SK-N-SH (cell line): ENCODE data around the gene SLC16A12. TPM values are rescaled to one million over a fixed set of nuclear protein-coding genes. Genes with fewer than 3 reads are reported as not detected.

Experiments
- CTCF ChIA-PET: fragments of 300-600, 350-600 bp; formaldehyde crosslinking; extraction: SDS; loops from one replicate; lab custom pipeline; 2021; lab: Yijun Ruan, JAX
- POLR2A ChIA-PET: fragments of 350-600 bp; sonication (Branson Sonifier 250); formaldehyde crosslinking; extraction: SDS; loops from one replicate; lab custom pipeline; 2020; ENCODE audit warnings: antibody characterized with exemption, inconsistent platforms; lab: Yijun Ruan, JAX
- DNase-seq: peaks from one replicate; pipeline ENCODE4 v3.0.0; 2012
- H2AFZ ChIP-seq: fragments of 200-600 bp; sonication (generic); 2 replicates; pipeline ENCODE4 v1.8.1; 2016; ENCODE audit warnings: antibody characterized with exemption, mild to moderate bottlenecking, low read depth
- H3F3A ChIP-seq: fragments of 200-600 bp; sonication (generic); replicated peaks from 2 replicates; pipeline ENCODE3; 2016; ENCODE audit warnings: antibody characterized with exemption, mild to moderate bottlenecking; ENCODE audit not compliant: insufficient read depth
- H3K27ac ChIP-seq, 2 experiments: fragments of 200-500 bp in 1 of 2; fragments of 200-600 bp in 1 of 2; sonication (Bioruptor generic) in 1 of 2; sonication (generic), shearing (Covaris generic) in 1 of 2; 2 replicates each; pipeline versions ENCODE4 v1.5.1 to v1.6.1; 2014 to 2016; ENCODE audit warnings: low read depth in 2 of 2, inconsistent platforms in 1 of 2, low read length in 1 of 2, mild to moderate bottlenecking in 1 of 2, mixed read lengths in 1 of 2
- H3K27me3 ChIP-seq: fragments of 200-600 bp; sonication (generic), shearing (Covaris generic); 2 replicates; pipeline ENCODE4 v1.6.1; 2016; ENCODE audit warnings: mixed run types; ENCODE audit not compliant: insufficient read depth
- H3K36me3 ChIP-seq, 2 experiments: fragments of 200-500 bp in 1 of 2; fragments of 200-600 bp in 1 of 2; sonication (Bioruptor generic) in 1 of 2; sonication (generic) in 1 of 2; replicated peaks in 1 of 2; 2 replicates each; pipeline versions ENCODE3 to v1.5.1; 2014 to 2016; ENCODE audit warnings: low read length in 1 of 2, mild to moderate bottlenecking in 1 of 2; ENCODE audit not compliant: insufficient read depth in 2 of 2, control insufficient read depth in 1 of 2
- H3K4me1 ChIP-seq, 2 experiments: fragments of 200-500 bp in 1 of 2; fragments of 200-600 bp in 1 of 2; sonication (Bioruptor generic) in 1 of 2; sonication (generic), shearing (Covaris generic) in 1 of 2; 2 replicates each; pipeline versions ENCODE4 v1.5.1 to v1.6.1; 2014 to 2016; ENCODE audit warnings: low read depth in 1 of 2, low read length in 1 of 2, mixed run types in 1 of 2; ENCODE audit not compliant: insufficient read depth in 2 of 2, control insufficient read depth in 1 of 2
- H3K4me2 ChIP-seq: fragments of 200-600 bp; sonication (generic), shearing (Covaris generic); 2 replicates; pipeline ENCODE4 v1.6.1; 2017; ENCODE audit warnings: mixed run types
- H3K4me3 ChIP-seq, 2 experiments: fragments of 200-500 bp in 1 of 2; fragments of 200-600 bp in 1 of 2; sonication (Bioruptor generic) in 1 of 2; sonication (generic), shearing (Covaris generic) in 1 of 2; 2 replicates each; pipeline versions ENCODE4 v1.5.1 to v1.8.1; 2014 to 2016; ENCODE audit warnings: low read depth in 2 of 2, inconsistent platforms in 1 of 2, low read length in 1 of 2, mild to moderate bottlenecking in 1 of 2, mixed read lengths in 1 of 2, moderate library complexity in 1 of 2
- H3K79me2 ChIP-seq: fragments of 200-600 bp; sonication (generic); 2 replicates; pipeline ENCODE4 v1.8.1; 2017; ENCODE audit warnings: mild to moderate bottlenecking; ENCODE audit not compliant: insufficient read depth
- H3K9ac ChIP-seq: fragments of 200-600 bp; sonication (generic); 2 replicates; pipeline ENCODE4 v1.6.1; 2017; ENCODE audit warnings: mixed run types
- H3K9me2 ChIP-seq: fragments of 200-600 bp; sonication (generic); 2 replicates; pipeline ENCODE4 v1.6.1; 2017; ENCODE audit warnings: mixed run types
- H3K9me3 ChIP-seq: fragments of 200-600 bp; sonication (generic); 2 replicates; pipeline ENCODE4 v1.6.1; 2017; ENCODE audit warnings: mixed run types, mild to moderate bottlenecking, moderate library complexity
- H4K20me1 ChIP-seq: fragments of 200-600 bp; sonication (generic); 2 replicates; pipeline ENCODE4 v1.6.1; 2017; ENCODE audit warnings: mild to moderate bottlenecking, mixed run types; ENCODE audit not compliant: insufficient read depth
- CHD2 ChIP-seq: fragments of 150-350 bp; IDR thresholded peaks from 2 replicates; pipeline ENCODE4 v1.6.1; 2018; ENCODE audit warnings: low read length; ENCODE audit not compliant: partially characterized antibody
- ELF1 ChIP-seq: IDR thresholded peaks from 2 replicates; pipeline ENCODE4 v1.4.0; 2012
- EP300 ChIP-seq, 2 experiments: IDR thresholded peaks; 2 replicates each; pipeline versions ENCODE4 v1.4.0 to v1.6.1; 2012; ENCODE audit warnings: borderline replicate concordance in 1 of 2, low read depth in 1 of 2, low read length in 1 of 2
- EZH2phosphoT487 ChIP-seq: fragments of 200-600 bp; sonication (generic); IDR thresholded peaks from 2 replicates; pipeline ENCODE4 v1.6.1; 2017; ENCODE audit warnings: low read depth, mixed run types, mild to moderate bottlenecking, antibody characterized with exemption, moderate library complexity, borderline replicate concordance
- FOSL2 ChIP-seq: IDR thresholded peaks from 2 replicates; pipeline ENCODE4 v1.4.0; 2012; ENCODE audit warnings: low read depth, mild to moderate bottlenecking, moderate library complexity, borderline replicate concordance
- FOXM1 ChIP-seq: IDR thresholded peaks from 2 replicates; pipeline ENCODE4 v1.4.0; 2012; ENCODE audit warnings: low read depth, mild to moderate bottlenecking
- JUND ChIP-seq: IDR thresholded peaks from 2 replicates; pipeline ENCODE4 v1.4.0; 2012
- MAX ChIP-seq: IDR thresholded peaks from 2 replicates; pipeline ENCODE4 v1.4.0; 2012; ENCODE audit warnings: low read depth
- MEF2A ChIP-seq: IDR thresholded peaks from 2 replicates; pipeline ENCODE4 v1.4.0; 2012; ENCODE audit warnings: low read depth, borderline replicate concordance
- NFIC ChIP-seq: IDR thresholded peaks from 2 replicates; pipeline ENCODE4 v1.4.0; 2012; ENCODE audit warnings: borderline replicate concordance
- RCOR1 ChIP-seq: fragments of 150-350 bp; IDR thresholded peaks from 2 replicates; pipeline ENCODE4 v1.6.1; 2017; ENCODE audit warnings: antibody characterized with exemption, low read length
- RFX5 ChIP-seq: IDR thresholded peaks from 2 replicates; pipeline ENCODE4 v1.6.1; 2012; ENCODE audit warnings: mild to moderate bottlenecking, improper control_type of control experiment, low read length
- SMC3 ChIP-seq: IDR thresholded peaks from 2 replicates; pipeline ENCODE4 v1.6.1; 2012; ENCODE audit warnings: low read depth, low read length, improper control_type of control experiment
- TCF12 ChIP-seq: IDR thresholded peaks from 2 replicates; pipeline ENCODE4 v1.4.0; 2012
- USF1 ChIP-seq: IDR thresholded peaks from 2 replicates; pipeline ENCODE4 v1.4.0; 2012; ENCODE audit warnings: low read depth, borderline replicate concordance
- USF2 ChIP-seq: fragments of 150-350 bp; IDR thresholded peaks from 2 replicates; pipeline ENCODE4 v1.6.1; 2017; ENCODE audit warnings: antibody characterized with exemption, low read length, low read depth, borderline replicate concordance
- YY1 ChIP-seq: IDR thresholded peaks from 2 replicates; pipeline ENCODE4 v1.4.0; 2012; ENCODE audit warnings: low read depth, mild to moderate bottlenecking
- WGBS: methylation state at CpG from one replicate; pipeline ENCODE4 v1.1.6; 2017; ENCODE audit warnings: low lambda C conversion rate; 5-methylcytosine and 5-hydroxymethylcytosine counted together
- polyA plus RNA-seq, 3 experiments: library from polyadenylated mRNA; depleted of rRNA; stranded (reverse); fragments of >200 nt; gene quantifications; 2 replicates each; pipeline ENCODE4 v1.2.3, GENCODE V29; 2012
- TF ChIP-seq, protein P1 (sequence below): fragments of 200-600 bp; sonication (generic); IDR thresholded peaks from 2 replicates; pipeline ENCODE4 v1.6.1; 2017; ENCODE audit warnings: antibody characterized with exemption, mild to moderate bottlenecking, moderate library complexity
- TF ChIP-seq, protein P2 (sequence below): IDR thresholded peaks from 2 replicates; pipeline ENCODE4 v1.4.0; 2012; ENCODE audit warnings: low read depth, borderline replicate concordance

SLC16A12 gene
- polyA plus RNA-seq, 1 of the 3 experiments (the other 2 are of a cell fraction): 0.13 TPM

DNA sequence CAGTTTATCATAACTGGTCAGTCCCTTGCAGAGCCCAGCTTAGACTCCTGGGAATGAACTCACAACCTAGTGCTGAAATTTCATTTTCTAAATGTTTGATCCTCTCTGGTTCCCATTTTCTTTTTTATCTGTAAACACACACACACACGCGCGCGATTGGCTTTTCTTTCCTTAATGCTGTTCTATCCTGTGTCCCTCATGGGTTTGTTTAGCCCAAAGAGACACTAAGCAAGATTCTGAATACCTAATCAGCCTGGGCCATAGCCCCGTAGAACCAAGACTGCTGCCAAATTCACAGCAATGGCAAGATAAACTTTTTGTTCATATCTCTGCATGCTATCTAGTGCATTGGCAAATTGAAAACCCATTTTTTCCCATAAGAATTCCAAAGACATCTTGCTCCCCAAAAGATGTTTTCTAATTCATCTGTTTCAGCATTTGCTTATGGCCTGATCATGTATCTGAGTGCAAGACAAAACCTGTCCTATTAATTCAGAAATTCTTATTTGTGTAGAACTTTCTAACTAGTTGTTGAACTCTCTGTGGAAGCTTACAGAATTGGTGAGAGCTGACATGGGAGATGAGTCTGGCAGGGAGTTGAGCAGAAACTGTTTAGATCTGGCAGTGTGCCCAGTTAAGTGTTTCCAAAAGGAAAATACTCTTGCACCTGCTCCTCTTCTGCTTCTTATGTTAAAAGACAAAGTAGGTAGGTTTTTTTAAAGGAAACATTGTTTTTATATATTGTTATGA lies 144.7 kb downstream of the SLC16A12 start:
- H3K9me3 ChIP-seq: no peaks in the 10 kb centered on the region
- H3K4me3 ChIP-seq: no peak overlapping the region
- H3K27me3 ChIP-seq: no peaks in the 10 kb centered on the region
- H3K27ac ChIP-seq: no peak overlapping the region
- TF ChIP-seq EZH2phosphoT487: no peak
- TF ChIP-seq, protein P1, sequence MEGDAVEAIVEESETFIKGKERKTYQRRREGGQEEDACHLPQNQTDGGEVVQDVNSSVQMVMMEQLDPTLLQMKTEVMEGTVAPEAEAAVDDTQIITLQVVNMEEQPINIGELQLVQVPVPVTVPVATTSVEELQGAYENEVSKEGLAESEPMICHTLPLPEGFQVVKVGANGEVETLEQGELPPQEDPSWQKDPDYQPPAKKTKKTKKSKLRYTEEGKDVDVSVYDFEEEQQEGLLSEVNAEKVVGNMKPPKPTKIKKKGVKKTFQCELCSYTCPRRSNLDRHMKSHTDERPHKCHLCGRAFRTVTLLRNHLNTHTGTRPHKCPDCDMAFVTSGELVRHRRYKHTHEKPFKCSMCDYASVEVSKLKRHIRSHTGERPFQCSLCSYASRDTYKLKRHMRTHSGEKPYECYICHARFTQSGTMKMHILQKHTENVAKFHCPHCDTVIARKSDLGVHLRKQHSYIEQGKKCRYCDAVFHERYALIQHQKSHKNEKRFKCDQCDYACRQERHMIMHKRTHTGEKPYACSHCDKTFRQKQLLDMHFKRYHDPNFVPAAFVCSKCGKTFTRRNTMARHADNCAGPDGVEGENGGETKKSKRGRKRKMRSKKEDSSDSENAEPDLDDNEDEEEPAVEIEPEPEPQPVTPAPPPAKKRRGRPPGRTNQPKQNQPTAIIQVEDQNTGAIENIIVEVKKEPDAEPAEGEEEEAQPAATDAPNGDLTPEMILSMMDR: no peak
- TF ChIP-seq EP300 (IDR thresholded peaks at IDR 0.05; ENCODE audit: borderline replicate concordance in 1 of 2, low read depth in 1 of 2, low read length in 1 of 2): no peak
- no peak for TF ChIP-seq JUND
- TF ChIP-seq MEF2A: no peak
- TF ChIP-seq USF2: no peak
- no peak for TF ChIP-seq FOSL2
- no peak for TF ChIP-seq TCF12
- TF ChIP-seq RCOR1: no peak
- TF ChIP-seq FOXM1: no peak
- TF ChIP-seq, protein P2, sequence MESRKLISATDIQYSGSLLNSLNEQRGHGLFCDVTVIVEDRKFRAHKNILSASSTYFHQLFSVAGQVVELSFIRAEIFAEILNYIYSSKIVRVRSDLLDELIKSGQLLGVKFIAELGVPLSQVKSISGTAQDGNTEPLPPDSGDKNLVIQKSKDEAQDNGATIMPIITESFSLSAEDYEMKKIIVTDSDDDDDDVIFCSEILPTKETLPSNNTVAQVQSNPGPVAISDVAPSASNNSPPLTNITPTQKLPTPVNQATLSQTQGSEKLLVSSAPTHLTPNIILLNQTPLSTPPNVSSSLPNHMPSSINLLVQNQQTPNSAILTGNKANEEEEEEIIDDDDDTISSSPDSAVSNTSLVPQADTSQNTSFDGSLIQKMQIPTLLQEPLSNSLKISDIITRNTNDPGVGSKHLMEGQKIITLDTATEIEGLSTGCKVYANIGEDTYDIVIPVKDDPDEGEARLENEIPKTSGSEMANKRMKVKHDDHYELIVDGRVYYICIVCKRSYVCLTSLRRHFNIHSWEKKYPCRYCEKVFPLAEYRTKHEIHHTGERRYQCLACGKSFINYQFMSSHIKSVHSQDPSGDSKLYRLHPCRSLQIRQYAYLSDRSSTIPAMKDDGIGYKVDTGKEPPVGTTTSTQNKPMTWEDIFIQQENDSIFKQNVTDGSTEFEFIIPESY: no peak
- no peak for TF ChIP-seq SMC3
- no peak for TF ChIP-seq ELF1
- no peak for TF ChIP-seq CHD2
- no peak for TF ChIP-seq MAX
- TF ChIP-seq USF1: no peak
- TF ChIP-seq NFIC: no peak
- no peak for TF ChIP-seq RFX5
- no peak for TF ChIP-seq YY1
- 94% methylated on average over 5 of the region's 5 CpGs for WGBS
- H3K4me2 ChIP-seq: no peak overlapping the region
- DNase-seq: no peak
- peaks cover 23% of the 10 kb centered on the region for H3F3A ChIP-seq
- no peaks in the 10 kb centered on the region for H3K79me2 ChIP-seq
- no peak overlapping the region for H3K9ac ChIP-seq
- CTCF ChIA-PET: interaction anchor here (1.1 to 2.5 kb wide), 3 partner anchors 17 to 21 kb away, joined by 3 to 17 read pairs (median 15); no protein-coding TSS in a partner anchor
- H2AFZ ChIP-seq: no peak overlapping the region
- H3K9me2 ChIP-seq: no peaks in the 10 kb centered on the region
- no peaks in the 10 kb centered on the region for H3K36me3 ChIP-seq
- H4K20me1 ChIP-seq: no peaks in the 10 kb centered on the region
- POLR2A ChIA-PET: no interaction called here
- peaks cover 2 to 13% of the 10 kb centered on the region in 2 experiments; a peak in 2 of 4 replicates for H3K4me1 ChIP-seq
